ENCODE results near the gene SLC22A23. TPM values are rescaled to one million over a fixed set of nuclear protein-coding genes. Genes with fewer than 3 reads are reported as not detected.
A peak's percentile ranks its signal among the peaks of the same experiment; 100 is the strongest.

The SLC22A23 gene
- total RNA-seq, 2 donors from 2014 or later = 11.1 to 13.3 TPM

DNA sequence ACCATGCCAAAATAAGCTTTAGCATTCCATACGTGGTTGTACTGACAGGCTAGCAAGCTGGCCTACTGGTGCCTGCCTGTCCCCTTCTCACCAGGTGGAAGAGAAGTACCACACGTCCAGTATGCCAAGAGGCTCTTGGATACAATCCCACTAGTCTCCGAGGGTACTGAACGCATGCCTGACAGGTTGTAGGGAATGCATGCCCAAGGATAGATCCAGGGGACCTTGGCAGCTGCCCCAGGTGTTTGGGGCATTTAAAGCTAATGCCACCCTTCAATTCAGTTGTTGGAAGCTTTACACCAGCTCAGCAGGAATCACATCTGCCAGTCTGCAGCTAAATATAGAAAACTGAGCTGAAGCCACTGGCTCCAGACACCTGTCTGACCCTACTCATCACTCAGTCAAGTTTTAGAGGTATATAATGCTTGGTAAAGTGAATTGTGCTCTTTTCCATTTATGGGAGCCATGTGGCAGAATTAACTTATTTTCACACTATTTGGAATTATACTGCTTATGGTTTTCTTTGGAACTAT, 234.3 kb downstream of the SLC22A23 start:
- no peak for TF ChIP-seq CTCF (conservative IDR thresholded peaks at IDR 0.05)
- Histone ChIP-seq H3K4me1 (ENCODE audit: control insufficient read depth, insufficient read depth, low read length) (no peaks in the 10 kb centered on the region), H3K9ac (ENCODE audit: extremely low read depth, low read length, poor library complexity, severe bottlenecking) (no peak overlapping the region), H3K36me3 (ENCODE audit: control insufficient read depth, insufficient read depth, low read length) (peaks cover 21% of the 10 kb centered on the region), H3K4me3 (ENCODE audit: low read length) (no peak overlapping the region), H3K27ac (ENCODE audit: low read depth, low read length) (no peak overlapping the region), H3K27me3 (ENCODE audit: control insufficient read depth, insufficient read depth, low read length, poor library complexity, severe bottlenecking) (no peaks in the 10 kb centered on the region), H3K9me3 (ENCODE audit: control insufficient read depth, low read length) (no peaks in the 10 kb centered on the region)
- H3K36me3 Mint-ChIP-seq (ENCODE audit: low read depth) = peaks cover 18% of the 10 kb centered on the region
- no peaks in the 10 kb centered on the region for H3K27me3 Mint-ChIP-seq (ENCODE audit: insufficient read depth)
- H3K4me1 Mint-ChIP-seq = peaks cover 19% of the 10 kb centered on the region
- no peak overlapping the region for H3K4me3 Mint-ChIP-seq
- no peaks in the 10 kb centered on the region for H3K9me3 Mint-ChIP-seq
- peak; percentile 44 for DNase-seq
- 86 to 93% methylated on average over 4 of the region's 4 CpGs for WGBS, 2 experiments (ENCODE audit: insufficient coverage in 1 of 2, insufficient read length in 1 of 2)
- no peak overlapping the region for H3K27ac Mint-ChIP-seq

DNA sequence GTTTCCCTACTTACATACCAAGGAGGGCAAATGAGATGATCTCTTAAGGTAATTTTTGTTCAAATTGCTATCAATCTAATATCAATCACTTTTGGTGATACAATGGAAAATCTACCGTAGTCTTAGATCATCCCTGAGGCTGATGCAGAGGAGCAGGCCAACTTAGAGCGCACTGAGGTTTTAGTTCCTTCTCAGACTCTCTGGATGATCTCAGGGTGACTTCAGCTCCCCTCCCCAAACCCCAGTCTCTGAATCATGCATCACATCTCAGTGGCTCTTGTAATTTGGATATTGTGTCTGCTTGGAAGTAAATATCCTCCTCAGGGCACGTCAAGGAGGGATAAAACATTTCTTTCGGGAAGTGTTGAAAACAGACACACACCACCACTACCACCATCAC, 235.3 kb downstream of the SLC22A23 start:
- no peak overlapping the region for H3K4me3 ChIP-seq (ENCODE audit: low read length)
- no peak overlapping the region for H3K27ac ChIP-seq (ENCODE audit: low read depth, low read length)
- H3K4me1 ChIP-seq (ENCODE audit: control insufficient read depth, insufficient read depth, low read length) = no peaks in the 10 kb centered on the region
- H3K36me3 Mint-ChIP-seq (ENCODE audit: low read depth) = peaks cover 18% of the 10 kb centered on the region
- H3K27ac Mint-ChIP-seq = no peak overlapping the region
- DNase-seq = peak; percentile 27
- no peaks in the 10 kb centered on the region for H3K27me3 ChIP-seq (ENCODE audit: control insufficient read depth, insufficient read depth, low read length, poor library complexity, severe bottlenecking)
- H3K4me1 Mint-ChIP-seq = peaks cover 18% of the 10 kb centered on the region
- WGBS, 2 experiments (ENCODE audit: insufficient coverage in 1 of 2, insufficient read length in 1 of 2) = 90 to 100% methylated on average over 1 to 2 of the region's 4 CpGs
- no peaks in the 10 kb centered on the region for H3K27me3 Mint-ChIP-seq (ENCODE audit: insufficient read depth)
- no peak for TF ChIP-seq CTCF (conservative IDR thresholded peaks at IDR 0.05)
- no peak overlapping the region for H3K9ac ChIP-seq (ENCODE audit: extremely low read depth, low read length, poor library complexity, severe bottlenecking)
- no peaks in the 10 kb centered on the region for H3K9me3 ChIP-seq (ENCODE audit: control insufficient read depth, low read length)
- peaks cover 21% of the 10 kb centered on the region for H3K36me3 ChIP-seq (ENCODE audit: control insufficient read depth, insufficient read depth, low read length)
- H3K4me3 Mint-ChIP-seq = no peak overlapping the region
- H3K9me3 Mint-ChIP-seq = no peaks in the 10 kb centered on the region

DNA sequence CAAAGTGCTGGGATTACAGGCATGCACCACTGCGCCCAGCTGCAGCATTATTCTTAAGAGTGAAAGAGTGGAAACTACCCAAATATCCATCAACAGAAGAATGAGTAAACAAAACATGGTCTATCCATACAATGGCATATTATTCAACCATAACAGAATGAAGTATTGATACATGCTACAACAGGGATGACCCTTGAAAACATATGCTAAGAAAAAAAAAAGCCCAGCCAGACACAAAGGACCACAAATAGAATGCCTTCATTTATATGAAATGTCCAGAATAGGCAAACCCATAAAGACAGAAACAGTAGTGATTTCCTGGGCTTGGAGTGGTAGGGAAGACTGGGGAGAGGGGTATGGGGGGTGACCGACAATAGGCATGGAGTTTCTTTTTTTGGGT, 236.5 kb downstream of the SLC22A23 start:
- Histone ChIP-seq H3K4me1 (ENCODE audit: control insufficient read depth, insufficient read depth, low read length) (no peaks in the 10 kb centered on the region), H3K9ac (ENCODE audit: extremely low read depth, low read length, poor library complexity, severe bottlenecking) (no peak overlapping the region), H3K27ac (ENCODE audit: low read depth, low read length) (no peak overlapping the region), H3K9me3 (ENCODE audit: control insufficient read depth, low read length) (no peaks in the 10 kb centered on the region), H3K27me3 (ENCODE audit: control insufficient read depth, insufficient read depth, low read length, poor library complexity, severe bottlenecking) (no peaks in the 10 kb centered on the region), H3K36me3 (ENCODE audit: control insufficient read depth, insufficient read depth, low read length) (peaks cover 15% of the 10 kb centered on the region), H3K4me3 (ENCODE audit: low read length) (no peak overlapping the region)
- no peak for TF ChIP-seq CTCF (conservative IDR thresholded peaks at IDR 0.05)
- peaks cover 11% of the 10 kb centered on the region for H3K36me3 Mint-ChIP-seq (ENCODE audit: low read depth)
- peak; percentile 2 for DNase-seq
- no peak overlapping the region for H3K4me3 Mint-ChIP-seq
- H3K27me3 Mint-ChIP-seq (ENCODE audit: insufficient read depth) = no peaks in the 10 kb centered on the region
- H3K4me1 Mint-ChIP-seq = peaks cover 9% of the 10 kb centered on the region
- H3K27ac Mint-ChIP-seq = no peak overlapping the region
- WGBS, 2 experiments (ENCODE audit: insufficient coverage in 1 of 2, insufficient read length in 1 of 2) = 80 to 100% methylated on average over 1 to 2 of the region's 2 CpGs
- H3K9me3 Mint-ChIP-seq = no peaks in the 10 kb centered on the region

Other genes starting within 250 kb of the SLC22A23 start
- gene TUBB2B, start 229.4 kb downstream of the SLC22A23 start, total RNA-seq = 100 to 1,000 TPM; 253 to 304 TPM
- gene PSMG4, start 198.1 kb downstream of the SLC22A23 start, total RNA-seq = 10 to 100 TPM; 16.0 to 21.5 TPM